LNCaP clone FGC (cell line): Measurements from ENCODE around the gene HAPLN2.
"Not testable (repeated sequence)": the region's sequence is repeated elsewhere in the genome, so short reads cannot be mapped to it uniquely, and the experiment has no call there.

Experiments
- DNase-seq: peaks from one replicate; pipeline ENCODE4 v3.0.0-alpha.2; 2011; ENCODE audit warnings: low read depth
- H3K4me3 ChIP-seq: 2 replicates; pipeline ENCODE4 v1.5.1; 2011; ENCODE audit warnings: mild to moderate bottlenecking, low read depth, low read length, control low read depth
- CTCF ChIP-seq: IDR thresholded peaks from 2 replicates; pipeline ENCODE4 v1.5.1; 2012; ENCODE audit warnings: mild to moderate bottlenecking; ENCODE audit not compliant: control insufficient read depth, insufficient read depth; ENCODE audit errors: extremely low read depth

Gene HAPLN2

GRCh38 chr1:156602557-156602993, 16.6 kb upstream of the HAPLN2 start:
- no peak for DNase-seq
- H3K4me3 ChIP-seq: no peak overlapping the region
- TF ChIP-seq CTCF: no peak

DNA sequence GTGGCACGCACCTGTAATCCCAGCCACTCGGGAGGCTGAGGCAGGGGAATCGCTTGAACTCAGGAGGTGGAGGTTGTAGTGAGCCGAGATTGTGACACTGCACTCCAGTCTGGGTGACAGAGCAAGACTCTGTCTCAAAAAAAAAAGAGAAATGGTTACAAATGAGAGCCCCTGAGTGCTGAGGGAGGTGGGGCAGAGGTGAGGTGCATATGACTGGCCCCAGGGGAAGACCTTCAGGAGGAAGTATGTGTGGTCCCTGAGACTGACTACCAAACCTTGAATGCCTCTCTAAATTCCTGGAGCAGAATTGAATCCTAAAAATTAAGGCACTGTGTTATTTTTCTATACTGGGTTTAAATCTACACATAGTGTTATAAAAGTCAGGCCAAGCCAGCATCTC, 11.9 kb upstream of the HAPLN2 start:
- H3K4me3 ChIP-seq, DNase-seq: not testable (repeated sequence)

- DNase-seq: peak; percentile 57
- H3K4me3 ChIP-seq: no peak overlapping the region
- peak; percentile 89 for TF ChIP-seq CTCF
Measured at GRCh38 chr1:156608036-156608674, 11.1 kb upstream of the HAPLN2 start.

GRCh38 chr1:156608981-156609380, 10.2 kb upstream of the HAPLN2 start:
- no peak for DNase-seq
- no peak overlapping the region for H3K4me3 ChIP-seq
- TF ChIP-seq CTCF: peak; percentile 41

DNA sequence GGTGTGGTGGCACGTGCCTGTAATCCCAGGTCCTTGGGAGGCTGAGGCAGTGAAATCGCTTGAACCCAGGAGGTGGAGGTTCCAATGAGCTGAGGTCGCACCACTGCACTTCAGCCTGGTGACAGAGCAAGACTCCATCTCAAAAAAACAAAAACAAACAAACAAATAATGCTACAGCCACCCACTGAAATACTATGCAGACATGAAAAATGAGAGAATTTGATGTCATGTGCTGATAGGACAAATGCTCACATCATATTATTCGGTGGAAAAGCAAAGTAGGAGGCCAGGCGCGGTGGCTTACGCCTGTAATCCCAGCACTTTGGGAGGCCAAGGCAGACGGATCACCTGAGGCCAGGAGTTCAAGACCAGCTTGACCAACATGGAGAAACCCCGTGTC, 9.1 kb upstream of the HAPLN2 start:
- DNase-seq, H3K4me3 ChIP-seq: not testable (repeated sequence)

- no peak for DNase-seq
- H3K4me3 ChIP-seq: no peak overlapping the region
- TF ChIP-seq CTCF: no peak
Measured at GRCh38 chr1:156612666-156613065, 6.5 kb upstream of the HAPLN2 start.

GRCh38 chr1:156615946-156616345, 3.3 kb upstream of the HAPLN2 start:
- DNase-seq: no peak
- TF ChIP-seq CTCF: no peak
- peak overlapping the region; percentile 13 for H3K4me3 ChIP-seq

GRCh38 chr1:156616463-156616862, 2.8 kb upstream of the HAPLN2 start:
- TF ChIP-seq CTCF: 0 out of 2 replicates have a peak, but pooled peaks have one; percentile 4
- H3K4me3 ChIP-seq: peak overlapping the region; percentile 13
- peak; percentile 87 for DNase-seq
